ENCODE results near the gene LRIT3. TPM values are rescaled to one million over a fixed set of nuclear protein-coding genes. Genes with fewer than 3 reads are reported as not detected.

The LRIT3 gene
- total RNA-seq, 1 donor from 2014 or later, result 0.17 TPM

GRCh38 chr4:109916027-109916409, 68.1 kb downstream of the LRIT3 start:
- Mint-ChIP-seq H3K4me3 (ENCODE audit: low read depth) (no peak overlapping the region), H3K9me3 (ENCODE audit: low read depth) (no peaks in the 10 kb centered on the region), H3K36me3 (ENCODE audit: insufficient read depth) (no peaks in the 10 kb centered on the region), H3K4me1 (ENCODE audit: low read depth) (peaks cover 18% of the 10 kb centered on the region), H3K27ac (no peak overlapping the region), H3K27me3 (peaks cover 4% of the 10 kb centered on the region)
- no peak for DNase-seq (ENCODE audit: low spot score, unreplicated experiment)
- no peak for TF ChIP-seq CTCF (IDR thresholded peaks at IDR 0.05; ENCODE audit: unreplicated experiment)

- no peak for TF ChIP-seq CTCF (IDR thresholded peaks at IDR 0.05; ENCODE audit: unreplicated experiment)
- Mint-ChIP-seq H3K27ac (no peak overlapping the region), H3K27me3 (no peaks in the 10 kb centered on the region), H3K9me3 (ENCODE audit: low read depth) (no peaks in the 10 kb centered on the region), H3K4me3 (ENCODE audit: low read depth) (no peak overlapping the region), H3K4me1 (ENCODE audit: low read depth) (no peaks in the 10 kb centered on the region), H3K36me3 (ENCODE audit: insufficient read depth) (no peaks in the 10 kb centered on the region)
- no peak for DNase-seq (ENCODE audit: low spot score, unreplicated experiment)
Observed at GRCh38 chr4:109921384-109921808, 73.5 kb downstream of the LRIT3 start.

Other genes starting within 250 kb of the LRIT3 start
- gene CASP6, start 144.7 kb upstream of the LRIT3 start, total RNA-seq, result 61.0 and 68.2 TPM in 2 replicates
- gene PLA2G12A, start 118.0 kb upstream of the LRIT3 start, total RNA-seq, result 47.6 and 54.7 TPM in 2 replicates
- 0.24 TPM in 1 of 2 replicates, not detected in the other for gene CFI, start 46.1 kb upstream of the LRIT3 start, total RNA-seq
- 25.7 and 25.9 TPM in 2 replicates for gene GAR1, start 32.3 kb upstream of the LRIT3 start, total RNA-seq
- gene RRH, start 20.1 kb upstream of the LRIT3 start, total RNA-seq, result 0.33 and 0.57 TPM in 2 replicates
- gene EGF, start 64.8 kb downstream of the LRIT3 start, total RNA-seq, result 0.36 and 0.47 TPM in 2 replicates

All from progenitor cell of endocrine pancreas (in vitro differentiated cells).